GM19397 (cell line): ENCODE results near the gene CDYL2.
"Not testable (repeated sequence)": the region's sequence is repeated elsewhere in the genome, so short reads cannot be mapped to it uniquely, and the experiment has no call there.

Experiments used
- ATAC-seq: cut with Tn5 transposase; IDR thresholded peaks from one replicate; pipeline ENCODE4 v1.9.1; 2021; ENCODE audit warnings: mild to moderate bottlenecking, moderate library complexity; ENCODE audit not compliant: unreplicated experiment

CDYL2 gene

DNA sequence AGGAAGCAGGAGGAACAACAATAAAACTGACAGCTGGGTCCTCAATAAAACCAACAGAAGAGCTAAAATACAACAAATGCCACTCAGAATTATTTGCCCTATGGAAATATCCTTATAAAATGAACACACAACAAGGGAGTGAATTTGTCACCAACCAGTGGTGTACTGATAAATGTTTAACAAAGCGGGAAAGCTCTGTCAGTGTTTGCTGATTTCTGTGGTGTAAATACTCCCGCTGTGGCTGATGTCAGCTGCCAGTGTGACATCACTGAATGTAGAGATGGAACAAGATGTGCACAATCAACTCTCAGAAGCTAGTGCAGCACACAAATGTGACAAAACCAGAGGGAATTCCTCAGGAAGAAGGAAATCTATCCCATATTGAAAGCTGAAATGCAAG is 51.9 kb downstream of the CDYL2 start:
- ATAC-seq: no peak

DNA sequence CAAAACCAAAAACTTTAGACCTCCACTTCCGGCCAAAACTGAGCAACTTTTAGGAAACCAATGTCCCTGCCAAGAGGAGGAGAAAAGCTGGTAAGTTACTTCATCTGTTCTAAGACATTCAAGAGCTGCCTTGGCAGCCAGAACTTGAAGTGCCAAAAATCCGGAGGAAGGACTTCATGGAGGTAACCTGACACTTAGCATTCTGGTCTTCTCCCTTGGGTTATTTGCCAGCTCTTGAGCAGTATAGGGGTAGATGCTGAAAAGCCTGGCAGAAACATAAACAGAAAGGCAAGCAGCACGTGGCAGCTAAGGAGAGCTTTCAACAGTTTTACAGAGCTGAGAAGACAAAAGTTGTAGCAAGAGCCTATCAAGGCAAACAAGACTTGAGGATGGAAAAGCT is 53.2 kb downstream of the CDYL2 start:
- ATAC-seq: no peak

DNA sequence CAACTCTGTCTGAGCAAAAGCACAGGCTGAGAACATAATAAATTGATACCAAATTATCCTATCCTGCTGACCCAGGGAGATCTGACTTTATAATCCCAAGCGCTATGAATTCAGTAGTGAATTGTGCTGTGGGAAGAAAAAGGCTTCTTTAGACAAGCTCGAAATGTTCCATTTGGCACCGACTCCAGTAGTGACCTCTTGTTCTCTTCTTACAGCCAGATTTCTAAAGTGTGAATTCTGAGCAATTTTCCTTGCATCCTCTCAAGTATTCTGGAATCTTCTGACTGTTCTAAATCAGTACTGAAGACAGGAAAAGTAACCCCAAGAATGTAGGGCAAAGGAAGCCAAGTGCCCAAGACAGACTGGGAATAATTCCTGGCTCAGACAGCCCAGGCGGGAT is 58.2 kb downstream of the CDYL2 start:
- no peak for ATAC-seq

DNA sequence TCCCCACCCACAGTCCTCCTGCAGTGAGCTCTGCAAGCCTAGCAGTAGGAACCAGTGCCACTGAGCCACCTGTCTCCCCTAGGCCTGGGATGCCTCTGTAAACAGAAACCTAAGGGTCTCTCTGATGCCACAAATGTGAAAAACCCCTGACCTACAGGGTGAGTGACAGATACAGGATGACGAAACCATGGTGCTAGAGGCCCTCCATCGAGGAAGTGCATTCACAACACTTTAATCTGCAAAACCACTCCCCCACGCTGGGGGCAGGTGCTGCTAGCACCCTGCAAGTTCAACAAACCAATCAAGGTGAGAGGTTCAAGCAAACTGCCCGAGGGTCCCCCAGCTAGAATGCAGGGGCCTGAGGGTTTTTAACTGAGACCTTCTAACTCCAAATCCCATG is 59.5 kb downstream of the CDYL2 start:
- no peak for ATAC-seq

DNA sequence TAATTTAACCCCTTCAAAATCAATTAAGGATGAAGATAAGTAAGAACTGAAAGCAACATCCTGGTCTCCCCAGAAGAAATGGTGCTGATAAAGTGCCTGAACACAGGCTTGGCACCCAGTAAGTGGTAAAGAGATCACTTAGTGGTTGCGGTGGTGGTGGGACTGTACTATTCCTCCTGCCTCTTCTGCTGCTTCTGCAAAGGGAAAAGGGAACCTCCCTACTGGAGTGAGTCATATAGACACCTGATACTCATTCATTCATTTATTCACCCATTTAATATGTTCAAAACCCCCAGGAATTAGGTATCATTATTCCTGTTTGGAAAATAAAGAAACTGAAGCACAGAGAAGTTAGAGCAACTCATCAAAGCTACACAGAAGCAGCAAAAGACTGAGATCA is 60.6 kb downstream of the CDYL2 start:
- no peak for ATAC-seq

DNA sequence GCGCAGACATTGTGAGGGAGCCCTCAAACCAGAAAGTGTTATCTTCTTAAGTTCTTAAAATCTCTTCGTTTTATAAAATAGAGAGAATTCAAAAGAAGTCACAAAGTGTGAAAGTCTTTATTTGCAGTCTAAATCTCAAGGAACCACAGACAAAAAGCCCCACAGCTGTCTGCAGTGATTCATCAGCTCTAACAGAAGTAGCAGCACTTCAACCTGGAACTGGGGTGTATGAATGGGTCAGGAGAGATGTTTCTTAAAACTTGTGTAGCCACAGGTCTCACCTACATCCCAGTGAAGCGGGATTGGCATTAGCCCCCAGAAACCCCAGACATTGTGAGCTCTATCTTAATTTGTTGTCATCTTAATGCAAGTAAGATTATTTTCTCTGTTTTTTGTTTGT is 61.1 kb downstream of the CDYL2 start:
- ATAC-seq: no peak

DNA sequence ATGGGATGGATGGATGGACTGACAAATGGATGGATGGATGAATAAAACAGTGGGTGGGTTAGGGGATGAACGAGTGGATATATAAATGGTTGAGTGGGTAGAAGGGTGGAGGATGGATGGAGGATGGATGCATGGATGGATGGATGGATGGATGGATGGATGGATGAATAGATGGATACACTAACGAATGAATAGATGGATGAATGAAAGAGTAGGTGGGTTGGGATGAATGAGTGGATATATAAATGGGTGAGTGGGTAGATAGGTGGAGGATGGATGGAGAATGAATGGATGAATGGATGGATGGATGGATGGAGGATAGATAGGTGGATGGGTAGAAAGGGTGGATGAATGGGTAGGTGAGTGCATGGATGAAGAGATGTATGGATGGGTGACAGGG is 62.1 kb downstream of the CDYL2 start:
- ATAC-seq: no peak

DNA sequence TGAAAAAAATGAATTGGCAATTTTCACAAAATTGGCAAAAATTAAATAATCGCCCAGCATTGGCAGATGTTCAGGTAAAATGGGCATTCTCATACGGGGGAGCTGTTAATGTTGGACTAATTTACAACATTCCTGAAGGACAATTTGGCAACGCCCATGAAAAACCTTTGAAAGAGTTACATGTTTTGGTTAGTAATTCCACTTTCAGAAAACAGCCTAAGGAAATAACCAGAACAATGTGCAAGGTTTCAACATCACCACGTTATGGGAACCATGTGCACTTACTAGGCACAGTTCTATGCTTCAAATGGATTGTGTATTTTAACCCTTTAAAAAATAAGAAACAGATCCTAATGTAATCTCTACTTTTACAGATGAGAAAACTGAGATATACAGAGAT is 62.7 kb downstream of the CDYL2 start:
- no peak for ATAC-seq

DNA sequence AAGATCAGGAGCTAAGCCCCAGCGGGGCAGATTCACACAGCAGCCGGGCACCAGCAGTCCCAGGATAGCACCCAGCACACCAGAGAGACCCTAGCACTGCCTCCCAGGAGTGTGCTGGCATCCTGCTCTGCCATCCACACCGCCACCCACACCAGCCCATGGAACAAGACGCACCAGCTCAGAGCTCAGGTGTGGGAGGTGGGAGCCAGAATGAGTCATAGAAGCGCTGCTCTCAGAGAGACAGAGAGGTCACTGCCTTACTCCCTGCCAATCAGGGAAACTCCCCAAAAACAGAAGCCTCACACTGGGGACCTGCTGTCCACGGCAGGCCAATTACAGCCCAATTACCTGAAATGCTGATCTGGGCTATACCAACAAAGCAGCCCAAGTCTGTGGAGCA is 64.9 kb downstream of the CDYL2 start:
- no peak for ATAC-seq

DNA sequence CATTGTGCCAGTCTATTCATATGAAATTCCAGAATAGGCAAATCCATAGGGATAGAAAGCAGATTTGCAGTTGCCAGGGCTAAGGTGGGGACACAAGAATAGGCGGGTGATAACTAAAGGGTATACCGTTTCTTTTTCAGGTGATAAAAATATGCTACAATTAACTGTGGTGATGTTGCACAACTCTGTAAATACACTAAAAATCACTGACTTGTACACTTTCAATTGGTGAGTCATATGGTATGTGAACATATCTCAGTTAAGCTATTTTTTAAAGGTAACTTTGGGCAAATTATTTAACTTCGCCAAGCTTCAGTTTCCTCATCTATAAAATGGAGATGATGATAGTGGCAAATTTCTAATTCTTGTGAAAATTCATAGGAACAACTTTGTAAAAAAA is 65.9 kb downstream of the CDYL2 start:
- ATAC-seq: no peak

DNA sequence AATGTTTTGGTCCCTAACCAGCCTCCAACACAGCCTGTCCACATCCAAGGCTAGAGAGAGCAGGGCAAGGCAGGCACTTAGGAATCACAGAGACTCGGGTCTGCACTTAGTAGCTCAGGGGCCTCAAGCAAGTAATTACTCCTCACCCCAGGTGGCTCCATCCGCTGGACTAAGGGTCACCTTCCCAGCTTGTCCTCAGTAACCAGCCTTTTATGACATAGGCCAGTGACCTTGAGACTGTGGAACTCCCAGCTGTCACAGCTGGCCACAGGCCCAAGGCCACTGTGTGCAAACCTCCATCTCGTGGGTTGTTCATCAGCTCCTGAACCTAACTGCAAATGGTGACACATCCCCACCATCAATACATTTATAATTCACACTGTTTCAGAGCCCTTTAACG is 68.6 kb downstream of the CDYL2 start:
- no peak for ATAC-seq

DNA sequence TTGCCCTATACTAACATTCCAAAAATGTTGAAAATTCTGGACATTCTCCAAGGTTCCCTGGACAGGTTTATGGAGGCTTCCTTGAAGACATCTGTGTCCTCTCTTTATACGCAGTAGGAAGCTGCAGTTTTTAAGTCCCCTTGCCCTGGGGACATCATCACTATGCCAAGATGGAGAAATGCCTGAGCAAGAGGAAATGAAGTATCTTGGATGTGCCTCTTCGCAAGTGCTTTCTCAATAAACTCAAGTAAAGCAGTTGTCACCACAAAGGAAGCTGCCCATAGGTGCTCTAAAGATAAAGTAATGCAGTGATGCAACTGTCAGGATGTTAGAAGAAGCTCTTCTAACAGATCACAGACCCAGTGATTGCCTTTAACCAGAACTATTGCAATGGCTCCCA is 71.0 kb downstream of the CDYL2 start:
- ATAC-seq: no peak

DNA sequence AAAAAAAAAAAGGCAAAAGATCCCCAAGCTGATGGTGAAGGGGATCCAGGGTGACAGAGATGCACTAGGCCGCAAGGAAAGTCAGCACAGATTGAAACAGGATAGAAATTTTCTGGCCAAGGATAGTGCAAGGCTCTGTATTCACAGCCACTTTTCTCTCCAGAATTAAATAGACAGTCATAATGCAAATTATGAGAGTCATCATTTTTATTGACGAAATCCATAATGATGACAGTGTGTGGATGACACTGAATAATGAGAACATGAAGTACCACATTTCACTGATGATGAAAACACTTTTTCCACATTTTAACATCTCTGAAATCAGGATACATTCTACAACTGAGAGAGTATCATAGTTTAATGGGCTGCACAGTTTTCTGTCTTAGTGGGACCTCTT is 72.5 kb downstream of the CDYL2 start:
- ATAC-seq: no peak

DNA sequence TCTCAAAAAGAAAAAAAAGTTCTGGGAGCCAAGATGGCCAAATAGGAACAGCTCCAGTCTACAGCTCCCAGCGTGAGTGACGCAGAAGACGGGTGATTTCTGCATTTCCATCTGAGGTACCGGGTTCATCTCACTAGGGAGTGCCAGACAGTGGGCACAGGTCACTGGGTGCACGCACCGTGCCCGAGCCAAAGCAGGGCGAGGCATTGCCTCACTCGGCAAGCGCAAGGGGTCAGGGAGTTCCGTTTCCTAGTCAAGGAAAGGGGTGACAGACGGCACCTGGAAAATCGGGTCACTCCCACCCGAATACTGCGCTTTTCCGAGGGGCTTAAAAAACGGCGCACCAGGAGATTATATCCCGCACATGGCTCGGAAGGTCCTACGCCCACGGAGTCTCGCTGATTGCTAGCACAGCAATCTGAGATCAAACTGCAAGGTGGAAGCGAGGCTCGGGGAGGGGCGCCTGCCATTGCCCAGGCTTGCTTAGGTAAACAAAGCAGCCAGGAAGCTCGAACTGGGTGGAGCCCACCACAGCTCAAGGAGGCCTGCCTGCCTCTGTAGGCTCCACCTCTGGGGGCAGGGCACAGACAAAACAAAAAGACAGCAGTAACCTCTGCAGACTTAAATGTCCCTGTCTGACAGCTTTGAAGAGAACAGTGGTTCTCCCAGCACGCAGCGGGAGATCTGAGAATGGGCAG is 77.2 kb downstream of the CDYL2 start:
- ATAC-seq: not testable (repeated sequence)

DNA sequence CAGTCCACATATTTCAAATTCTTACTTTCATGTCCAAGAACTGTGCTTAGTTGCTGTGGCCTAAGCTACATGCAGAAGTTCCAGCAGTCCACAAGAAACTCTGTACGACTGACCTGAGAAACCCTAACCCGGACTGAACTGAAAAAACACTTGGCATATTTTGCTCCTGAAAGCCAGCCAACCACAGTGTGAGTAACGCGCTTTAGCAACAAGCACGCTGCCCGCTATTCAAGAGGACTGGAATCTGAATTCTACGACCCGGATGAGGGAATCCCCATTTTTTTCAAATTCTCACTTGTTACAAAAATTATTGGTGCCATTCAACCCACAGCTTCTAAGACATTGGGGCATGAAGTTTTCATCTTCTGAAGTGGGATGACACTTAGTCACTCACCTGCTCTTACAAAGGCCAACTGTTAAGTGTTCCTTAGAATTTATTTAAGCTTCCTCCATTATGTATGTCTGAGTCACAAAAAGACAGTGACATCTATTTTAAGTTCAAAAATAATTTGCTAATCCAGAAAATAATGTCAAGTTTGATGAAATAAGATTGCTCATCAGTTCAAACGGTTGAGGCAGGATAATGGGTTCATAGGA is 78.7 kb downstream of the CDYL2 start:
- no peak for ATAC-seq

DNA sequence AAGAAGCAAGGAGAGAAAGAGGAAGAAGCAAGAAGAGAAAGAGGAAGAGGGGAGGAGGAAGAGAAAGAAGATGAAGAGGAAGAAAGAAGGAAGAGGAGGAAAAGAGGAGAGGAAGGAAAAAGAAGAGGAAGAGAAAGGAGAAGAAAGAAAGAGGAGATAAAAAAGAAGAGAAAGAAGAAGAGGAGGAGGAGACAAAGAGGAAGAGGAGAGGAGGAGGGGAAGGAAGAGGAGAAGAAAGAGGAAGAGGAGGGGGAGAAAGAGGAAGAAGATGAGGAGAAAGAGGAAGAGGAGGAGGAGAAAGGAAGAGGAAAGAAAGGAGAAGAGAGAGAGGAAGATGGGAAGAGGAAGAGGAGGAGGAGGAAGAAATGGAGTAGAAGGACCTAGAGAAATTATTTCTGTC is 80.4 kb downstream of the CDYL2 start:
- ATAC-seq: no peak

DNA sequence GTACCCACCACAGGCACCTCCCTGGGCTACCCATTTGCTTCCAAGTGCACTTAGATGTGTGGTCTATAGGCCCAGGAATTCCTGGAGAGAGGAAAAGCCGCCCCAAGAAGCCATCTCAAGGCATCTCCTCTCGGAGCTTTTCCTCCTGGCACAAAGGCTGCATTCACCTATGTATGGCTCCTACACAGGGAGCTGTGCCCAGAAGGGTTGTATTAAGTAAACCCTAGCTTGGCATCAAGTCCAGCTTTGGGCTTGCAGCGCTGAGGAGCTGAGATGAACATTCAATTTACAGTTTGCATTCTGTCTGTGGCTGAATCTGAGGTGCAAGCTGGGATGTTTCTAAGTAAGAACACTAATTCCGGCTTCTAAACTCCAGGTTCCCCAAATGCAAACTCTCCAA is 81.3 kb downstream of the CDYL2 start:
- ATAC-seq: no peak

DNA sequence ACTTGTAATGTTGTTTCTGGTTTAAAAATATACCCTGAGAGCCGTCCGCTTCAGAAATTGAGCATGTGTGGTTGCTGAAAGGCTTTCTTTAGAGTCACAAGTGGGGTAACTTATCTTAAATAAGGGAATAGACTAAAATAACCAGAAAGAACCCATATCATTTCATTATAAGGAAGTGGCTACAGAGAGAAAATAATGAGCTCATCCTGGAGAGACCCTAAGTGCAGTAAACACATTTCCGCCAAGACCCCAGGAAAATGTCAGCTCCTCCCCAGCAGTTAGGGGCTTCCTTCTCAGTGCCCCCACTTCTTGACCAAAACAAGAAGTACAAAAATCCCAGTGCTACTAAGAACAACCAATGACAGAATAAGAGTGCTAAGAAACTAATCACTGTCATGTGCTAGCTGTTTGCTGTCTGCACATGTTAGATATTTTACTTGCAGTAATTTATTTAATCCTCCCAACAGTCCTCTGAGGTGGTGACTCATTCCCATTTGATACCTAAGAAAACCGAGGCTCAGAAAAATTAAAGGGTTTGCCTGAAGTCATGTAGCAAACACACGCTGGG is 83.5 kb downstream of the CDYL2 start:
- no peak for ATAC-seq

DNA sequence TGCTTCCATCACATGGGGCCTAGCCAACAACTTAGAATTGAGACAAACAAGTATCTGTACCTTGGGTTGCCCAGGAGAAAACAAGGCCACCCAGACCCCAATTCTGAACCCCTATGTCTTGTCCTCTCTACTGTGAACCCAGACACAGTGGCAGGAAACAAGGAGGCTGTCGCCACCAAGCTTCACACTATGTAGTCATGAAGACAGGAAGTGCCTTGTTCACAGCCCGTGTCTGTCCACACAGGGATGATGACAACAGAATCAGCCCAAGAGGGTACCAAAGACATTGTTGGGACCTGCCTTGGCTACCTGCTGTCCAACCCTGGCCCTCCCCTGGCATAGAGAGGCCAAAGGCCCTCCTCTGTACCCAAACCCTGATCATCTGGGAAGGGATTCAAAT is 84.8 kb downstream of the CDYL2 start:
- ATAC-seq: no peak

DNA sequence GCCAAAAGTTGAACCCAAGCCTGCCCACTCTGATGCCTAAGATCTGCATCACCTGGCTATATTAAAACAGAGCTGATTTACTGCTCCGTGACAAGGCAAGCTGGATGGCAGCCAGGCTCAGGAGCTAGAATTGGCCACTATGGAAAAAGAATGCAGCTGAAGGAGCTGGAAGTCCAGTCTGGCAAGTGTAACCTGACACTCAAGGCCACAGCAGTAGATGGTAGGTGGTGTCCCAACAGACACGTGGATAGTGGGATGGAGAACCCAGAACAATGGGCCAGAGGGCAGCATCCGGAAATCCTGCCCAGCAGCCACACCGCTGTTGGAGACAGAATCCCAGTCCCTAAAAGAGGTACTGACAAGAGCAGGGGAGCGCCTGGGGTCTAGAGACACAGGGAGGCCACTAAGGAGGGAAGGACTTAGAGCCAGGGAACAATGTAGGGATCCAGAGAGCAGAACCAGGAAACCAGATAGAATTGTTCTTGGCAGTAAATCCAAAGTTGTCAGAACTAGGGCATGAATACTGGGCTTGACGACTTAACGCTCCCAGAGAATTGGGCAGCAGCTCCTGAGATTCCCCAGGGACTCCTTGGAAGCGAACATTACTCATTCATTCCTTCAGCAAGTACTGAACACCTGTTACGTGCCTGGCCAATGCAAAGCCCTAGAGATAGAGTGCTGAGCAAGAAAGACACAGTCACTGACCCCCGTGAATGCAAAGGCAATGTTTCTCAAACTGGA is 85.7 kb downstream of the CDYL2 start:
- ATAC-seq: no peak

DNA sequence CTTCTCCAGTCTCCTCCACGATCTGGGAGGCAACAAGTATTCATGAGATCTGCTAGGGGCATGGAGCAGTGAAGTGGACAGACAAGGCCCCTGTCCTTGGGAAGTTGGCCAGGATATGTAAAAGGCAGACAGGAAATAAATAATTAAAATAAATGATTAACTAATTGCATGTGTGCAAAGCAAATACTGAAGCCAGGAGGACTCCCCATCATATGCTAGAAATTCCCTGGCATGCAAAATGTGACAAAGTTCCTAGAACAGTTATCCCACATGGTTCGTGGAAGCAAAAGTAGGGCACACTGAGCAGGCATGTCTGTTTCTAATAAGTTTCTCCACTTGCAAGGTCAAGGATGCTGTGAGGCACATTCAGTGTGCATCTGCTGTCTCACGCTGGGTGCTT is 86.8 kb downstream of the CDYL2 start:
- no peak for ATAC-seq

DNA sequence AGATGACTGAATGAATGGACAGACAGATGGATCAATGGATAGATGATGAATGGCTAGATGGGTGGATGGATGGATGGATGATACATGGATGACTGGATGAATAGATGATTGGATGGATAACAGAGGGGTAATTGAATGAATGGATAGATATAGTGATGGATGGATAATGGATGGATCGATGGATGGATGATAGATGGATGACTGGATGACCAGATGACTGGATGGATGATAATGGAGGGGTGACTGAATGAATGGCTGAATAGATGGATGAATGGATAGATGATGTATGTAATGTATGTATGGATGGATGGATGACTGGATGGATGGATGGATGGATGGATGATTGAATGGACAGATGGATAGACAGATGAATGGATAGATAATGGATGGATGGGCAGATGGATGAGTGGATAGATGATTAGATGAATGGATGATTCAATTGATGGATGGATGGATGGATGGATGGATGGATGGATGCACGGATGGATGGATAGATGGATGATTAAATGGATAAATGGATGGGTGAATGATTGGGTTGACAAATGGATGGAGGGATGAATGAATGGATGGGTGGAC is 87.7 kb downstream of the CDYL2 start:
- ATAC-seq: no peak
